Gastroesophageal sphincter (tissue), 3 donors: Measurements from ENCODE around the gene ARMC8.

Experiments
- CTCF ChIP-seq, 4 experiments: fragments of 200-600 bp in 2 of 4; fragments of 450-650 bp in 2 of 4; sonication (generic) in 1 of 4; IDR thresholded peaks; one replicate each; pipeline ENCODE4 v1.5.1; 2017 to 2019; ENCODE audit warnings: antibody characterized with exemption in 4 of 4, mild to moderate bottlenecking in 2 of 4, moderate library complexity in 2 of 4
- EP300 ChIP-seq: sonication (generic); formaldehyde crosslinking; IDR thresholded peaks from one replicate; pipeline ENCODE4 v1.6.1; 2017; ENCODE audit warnings: antibody characterized with exemption, mild to moderate bottlenecking
- POLR2A ChIP-seq, 2 donors: fragments of 450-650 bp; IDR thresholded peaks; one replicate each; pipeline ENCODE4 v1.6.1; 2017; ENCODE audit warnings: antibody characterized with exemption in 2 of 2, mild to moderate bottlenecking in 2 of 2, moderate library complexity in 1 of 2
- POLR2AphosphoS5 ChIP-seq: sonication (generic); formaldehyde crosslinking; IDR thresholded peaks from one replicate; pipeline ENCODE4 v1.6.1; 2017; ENCODE audit warnings: antibody characterized with exemption

- TF ChIP-seq CTCF (IDR thresholded peaks at IDR 0.05) (no peak), POLR2A (IDR thresholded peaks at IDR 0.05) (no peak), EP300 (no peak), POLR2AphosphoS5 (no peak)
Measured at GRCh38 chr3:138186221-138186620, 880 bp upstream of the ARMC8 start.
